Choroid plexus epithelial cell (primary cell): ENCODE data around the gene RDH13.
"Not testable (repeated sequence)": the region's sequence is repeated elsewhere in the genome, so short reads cannot be mapped to it uniquely, and the experiment has no call there.

ENCODE experiments used
- DNase-seq: peaks from one replicate; pipeline ENCODE4 v3.0.0-alpha.2; 2010; ENCODE audit warnings: low read depth
- H3K4me3 ChIP-seq: 2 replicates; pipeline ENCODE4 v1.5.1; 2011; ENCODE audit warnings: low read depth, mild to moderate bottlenecking, control low read depth, low read length, moderate library complexity
- CTCF ChIP-seq: conservative IDR thresholded peaks from 2 replicates; pipeline ENCODE4 v1.5.1; 2011; ENCODE audit warnings: low read depth, mild to moderate bottlenecking, control low read depth, inconsistent platforms, low read length, moderate library complexity

Gene RDH13

DNA sequence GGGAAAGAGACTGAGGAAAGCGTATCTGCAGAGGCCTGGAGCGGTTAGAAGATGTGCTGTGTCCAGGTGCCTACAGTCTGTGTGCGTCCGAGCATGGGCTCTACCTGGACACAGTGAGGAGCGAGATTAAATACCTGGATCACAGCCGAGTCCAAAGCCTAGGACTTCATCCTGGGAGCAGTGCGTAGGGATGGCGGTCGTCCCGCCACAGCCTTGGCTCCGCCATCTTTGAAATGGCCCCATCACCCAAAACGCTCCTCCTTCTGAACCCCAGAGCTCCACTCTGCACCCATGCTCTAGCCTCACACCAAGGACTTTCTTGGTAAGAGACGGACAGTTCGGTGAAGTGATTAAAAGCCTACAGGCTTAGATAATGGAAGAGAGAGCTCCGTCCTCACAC, 44.7 kb downstream of the RDH13 start:
- no peak for DNase-seq
- no peak overlapping the region for H3K4me3 ChIP-seq
- no peak for TF ChIP-seq CTCF

- no peak overlapping the region for H3K4me3 ChIP-seq
- DNase-seq = no peak
- no peak for TF ChIP-seq CTCF
Observed at GRCh38 chr19:55016017-55016416, 46.9 kb downstream of the RDH13 start.

GRCh38 chr19:55015126-55015525, 47.8 kb downstream of the RDH13 start:
- DNase-seq = no peak

GRCh38 chr19:55014714-55015113, 48.2 kb downstream of the RDH13 start:
- H3K4me3 ChIP-seq = no peak overlapping the region
- no peak for TF ChIP-seq CTCF
- no peak for DNase-seq

More at GRCh38 chr19:55015126-55015525, 47.8 kb downstream of the RDH13 start:
- no peak for TF ChIP-seq CTCF
- H3K4me3 ChIP-seq = no peak overlapping the region

DNA sequence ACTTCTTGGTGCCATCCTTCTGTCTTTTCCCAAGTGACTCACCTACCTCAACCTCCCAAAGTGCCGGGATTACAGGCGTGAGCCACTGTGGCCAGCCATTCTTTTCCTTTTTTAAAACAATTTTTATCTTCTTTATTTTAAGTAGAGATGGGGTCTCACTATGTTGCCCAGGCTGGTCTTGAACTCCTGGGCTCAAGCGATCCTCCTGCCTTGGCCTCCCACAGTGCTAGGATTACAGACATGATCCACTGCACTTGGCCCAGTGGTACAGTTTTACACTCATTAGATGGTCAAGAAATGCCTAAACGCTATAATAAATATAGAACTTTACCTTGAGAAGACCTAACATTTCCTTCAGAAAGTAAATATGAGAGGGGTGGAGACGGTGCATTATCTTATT, 49.4 kb downstream of the RDH13 start:
- H3K4me3 ChIP-seq = no peak overlapping the region
- TF ChIP-seq CTCF = no peak
- no peak for DNase-seq

DNA sequence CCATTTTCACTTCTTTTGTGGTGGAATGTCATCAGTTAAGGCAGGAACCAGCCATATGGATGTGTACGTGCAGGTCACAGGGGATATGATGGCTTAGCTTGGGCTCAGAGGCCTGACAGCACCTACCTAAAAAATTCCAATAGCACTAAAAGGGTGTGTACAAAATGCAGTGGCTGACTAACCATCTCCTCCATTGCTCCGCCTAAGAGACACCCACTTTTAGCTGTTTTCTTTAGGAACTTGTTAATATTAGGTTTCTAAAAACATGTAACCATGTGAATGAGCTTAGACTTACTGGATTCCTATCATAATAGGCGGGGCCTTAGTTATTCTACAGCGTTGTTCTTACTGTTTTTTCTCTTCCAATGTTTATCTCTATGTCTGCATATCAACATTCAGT, 50.6 kb downstream of the RDH13 start:
- no peak for TF ChIP-seq CTCF
- H3K4me3 ChIP-seq = no peak overlapping the region

DNA sequence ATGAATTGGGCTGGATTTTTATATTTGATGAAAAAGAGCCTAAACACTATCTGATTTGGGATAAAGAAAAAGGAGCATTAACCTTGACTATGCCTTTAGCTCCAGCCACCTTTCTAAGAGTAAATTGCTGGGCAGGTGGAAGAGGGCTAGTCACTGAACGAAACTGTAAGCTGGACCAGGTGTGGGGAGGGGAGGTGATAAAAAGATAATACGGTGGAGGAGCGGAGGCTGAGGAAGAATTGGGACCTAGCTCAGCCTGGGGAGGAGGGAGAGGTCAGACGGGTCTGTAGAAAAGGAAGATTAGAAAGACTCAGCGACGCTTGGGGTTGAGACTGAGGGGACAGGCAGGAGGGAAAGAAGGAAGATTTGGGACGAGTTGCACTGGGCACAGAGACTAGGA, 52.4 kb downstream of the RDH13 start:
- not testable (repeated sequence) for DNase-seq, H3K4me3 ChIP-seq

More for the DNA sequence above, 50.6 kb downstream of the RDH13 start:
- no peak for DNase-seq

- not testable (repeated sequence) for DNase-seq, H3K4me3 ChIP-seq
Observed at GRCh38 chr19:55008781-55009180, 54.2 kb downstream of the RDH13 start.

GRCh38 chr19:55008189-55008588, 54.8 kb downstream of the RDH13 start:
- DNase-seq, H3K4me3 ChIP-seq: not testable (repeated sequence)

DNA sequence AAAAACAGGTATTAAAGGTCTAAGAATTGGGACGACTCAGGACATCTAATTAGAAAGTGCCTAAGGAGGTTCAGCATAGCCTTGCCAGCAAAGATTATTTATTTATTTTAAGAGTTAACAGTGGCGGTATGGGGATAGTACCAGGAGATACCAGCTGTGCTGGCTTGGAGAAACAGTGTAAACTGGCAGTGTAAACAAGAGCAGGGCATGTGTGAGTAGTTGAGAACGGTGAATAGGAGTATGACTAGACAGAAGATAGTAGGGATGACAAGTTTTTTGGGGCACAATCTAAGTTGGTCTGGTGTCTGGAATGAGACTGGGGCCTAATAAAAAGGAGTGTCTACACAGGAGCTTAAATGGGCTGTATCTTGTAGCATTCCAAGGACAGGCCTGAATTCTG, 55.4 kb downstream of the RDH13 start:
- DNase-seq, H3K4me3 ChIP-seq: not testable (repeated sequence)

DNA sequence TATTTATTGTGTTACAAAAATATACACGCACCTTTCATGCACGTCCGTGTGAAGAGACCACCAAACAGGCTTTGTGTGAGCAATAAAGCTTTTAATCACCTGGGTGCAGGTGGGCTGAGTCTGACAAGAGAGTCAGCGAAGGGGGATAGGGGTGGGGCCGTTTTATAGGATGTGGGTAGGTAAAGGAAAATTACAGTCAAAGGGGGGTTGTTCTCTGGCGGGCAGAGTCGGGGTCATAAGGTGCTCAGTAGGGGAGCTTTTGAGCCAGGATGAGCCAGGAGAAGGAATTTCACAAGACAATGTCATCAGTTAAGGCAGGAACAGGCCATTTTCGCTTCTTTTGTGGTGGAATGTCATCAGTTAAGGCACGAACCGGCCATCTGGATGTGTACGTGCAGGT, 56.2 kb downstream of the RDH13 start:
- H3K4me3 ChIP-seq, DNase-seq: not testable (repeated sequence)
